ENCODE data around the gene CCDC18.
"Not testable (repeated sequence)": the region's sequence is repeated elsewhere in the genome, so short reads cannot be mapped to it uniquely, and the experiment has no call there.

CCDC18 gene, protein sequence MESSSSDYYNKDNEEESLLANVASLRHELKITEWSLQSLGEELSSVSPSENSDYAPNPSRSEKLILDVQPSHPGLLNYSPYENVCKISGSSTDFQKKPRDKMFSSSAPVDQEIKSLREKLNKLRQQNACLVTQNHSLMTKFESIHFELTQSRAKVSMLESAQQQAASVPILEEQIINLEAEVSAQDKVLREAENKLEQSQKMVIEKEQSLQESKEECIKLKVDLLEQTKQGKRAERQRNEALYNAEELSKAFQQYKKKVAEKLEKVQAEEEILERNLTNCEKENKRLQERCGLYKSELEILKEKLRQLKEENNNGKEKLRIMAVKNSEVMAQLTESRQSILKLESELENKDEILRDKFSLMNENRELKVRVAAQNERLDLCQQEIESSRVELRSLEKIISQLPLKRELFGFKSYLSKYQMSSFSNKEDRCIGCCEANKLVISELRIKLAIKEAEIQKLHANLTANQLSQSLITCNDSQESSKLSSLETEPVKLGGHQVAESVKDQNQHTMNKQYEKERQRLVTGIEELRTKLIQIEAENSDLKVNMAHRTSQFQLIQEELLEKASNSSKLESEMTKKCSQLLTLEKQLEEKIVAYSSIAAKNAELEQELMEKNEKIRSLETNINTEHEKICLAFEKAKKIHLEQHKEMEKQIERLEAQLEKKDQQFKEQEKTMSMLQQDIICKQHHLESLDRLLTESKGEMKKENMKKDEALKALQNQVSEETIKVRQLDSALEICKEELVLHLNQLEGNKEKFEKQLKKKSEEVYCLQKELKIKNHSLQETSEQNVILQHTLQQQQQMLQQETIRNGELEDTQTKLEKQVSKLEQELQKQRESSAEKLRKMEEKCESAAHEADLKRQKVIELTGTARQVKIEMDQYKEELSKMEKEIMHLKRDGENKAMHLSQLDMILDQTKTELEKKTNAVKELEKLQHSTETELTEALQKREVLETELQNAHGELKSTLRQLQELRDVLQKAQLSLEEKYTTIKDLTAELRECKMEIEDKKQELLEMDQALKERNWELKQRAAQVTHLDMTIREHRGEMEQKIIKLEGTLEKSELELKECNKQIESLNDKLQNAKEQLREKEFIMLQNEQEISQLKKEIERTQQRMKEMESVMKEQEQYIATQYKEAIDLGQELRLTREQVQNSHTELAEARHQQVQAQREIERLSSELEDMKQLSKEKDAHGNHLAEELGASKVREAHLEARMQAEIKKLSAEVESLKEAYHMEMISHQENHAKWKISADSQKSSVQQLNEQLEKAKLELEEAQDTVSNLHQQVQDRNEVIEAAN (N-terminal part only)

GRCh38 chr1:93180723-93181613, at the start of gene CCDC18:
TSS of gene CCDC18 (plus strand) at chr1:93180724. CDS start at chr1:93183362, 2,638 bp downstream.
- no peak for DNase-seq (ENCODE audit: low read depth)

- DNase-seq (ENCODE audit: low read depth), result no peak
Measured at GRCh38 chr1:93132638-93133037, 47.9 kb upstream of the CCDC18 start.

DNA sequence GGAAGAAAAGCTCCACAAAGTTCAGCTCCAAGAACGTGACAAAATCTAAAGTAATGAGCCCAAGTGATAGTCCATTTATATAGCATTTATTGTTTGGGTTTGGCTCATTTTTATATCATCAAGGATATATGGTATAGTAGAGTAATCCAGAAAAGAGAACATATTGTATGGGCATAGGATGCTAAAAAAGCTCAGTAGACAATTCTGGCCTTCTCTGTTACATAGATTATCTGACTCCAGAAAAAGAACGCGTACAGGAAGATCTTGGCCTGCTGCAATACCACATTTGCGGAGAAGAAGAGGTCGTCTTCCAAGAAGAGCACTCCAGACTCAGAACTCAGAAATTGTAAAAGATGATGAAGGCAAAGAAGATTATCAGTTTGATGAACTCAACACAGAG, 44.1 kb upstream of the CCDC18 start:
- no peak for DNase-seq (ENCODE audit: low read depth)

- no peak for DNase-seq (ENCODE audit: low read depth)
Measured at GRCh38 chr1:93137604-93138292, 42.8 kb upstream of the CCDC18 start.

- DNase-seq (ENCODE audit: low read depth), result no peak
Measured at GRCh38 chr1:93140106-93140505, 40.4 kb upstream of the CCDC18 start.

DNA sequence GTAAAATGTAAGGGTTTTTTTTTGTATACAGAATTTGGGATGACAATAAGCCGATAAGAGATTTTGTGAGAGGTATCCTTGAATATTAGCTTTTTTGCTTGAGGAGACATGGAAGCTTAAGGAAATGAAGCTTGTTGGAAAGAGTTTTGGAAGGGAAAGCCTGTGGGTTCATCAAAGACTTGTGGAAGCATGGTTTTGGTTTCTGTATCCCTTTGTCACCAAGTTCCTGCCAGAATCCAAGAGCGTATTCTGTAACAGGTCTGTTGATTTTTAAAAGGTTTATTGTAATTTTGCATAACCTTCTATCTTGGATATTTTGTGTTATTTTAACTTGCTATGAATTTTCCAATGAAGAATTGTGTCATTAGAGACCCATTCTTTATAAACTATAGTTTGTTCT, 38.4 kb upstream of the CCDC18 start:
- DNase-seq (ENCODE audit: low read depth), result no peak

DNA sequence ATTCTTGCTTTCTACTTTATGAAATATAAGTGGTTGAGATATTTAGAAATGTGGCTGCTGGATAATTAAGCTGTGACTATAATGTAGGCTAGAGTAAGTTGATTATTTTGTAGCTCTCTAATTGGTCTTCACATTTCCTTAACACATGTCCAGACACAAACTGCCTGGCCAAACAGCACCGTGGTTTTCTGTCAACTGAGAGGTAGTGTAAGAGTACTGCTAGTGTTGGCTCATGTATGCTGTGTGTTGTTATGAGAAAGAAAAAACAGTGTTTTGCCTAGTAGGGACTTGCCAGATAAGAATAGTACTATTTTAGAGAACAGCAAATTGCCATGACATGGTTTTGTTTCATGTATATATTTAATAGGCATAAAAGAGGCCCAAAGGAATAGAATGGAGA, 37.4 kb upstream of the CCDC18 start:
- no peak for DNase-seq (ENCODE audit: low read depth)

DNA sequence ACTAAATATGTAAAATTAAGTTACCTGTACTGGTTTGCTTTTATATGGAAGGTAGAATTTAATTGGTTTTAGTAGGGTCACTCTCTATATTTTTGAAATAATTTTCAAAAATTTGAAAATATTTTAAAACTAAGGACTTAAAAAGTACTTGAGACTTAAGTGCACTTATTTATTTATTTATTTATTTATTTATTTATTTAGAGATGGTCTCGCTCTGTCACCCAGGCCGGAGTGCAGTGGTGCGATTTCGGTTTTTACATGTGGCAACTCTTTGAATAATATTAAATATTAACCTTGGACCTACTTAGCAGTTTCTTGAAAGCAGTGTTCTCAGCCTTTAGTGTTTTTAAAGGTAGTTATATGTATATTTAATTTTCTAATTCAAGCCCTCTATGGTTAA, 36.8 kb upstream of the CCDC18 start:
- no peak for DNase-seq (ENCODE audit: low read depth)

DNA sequence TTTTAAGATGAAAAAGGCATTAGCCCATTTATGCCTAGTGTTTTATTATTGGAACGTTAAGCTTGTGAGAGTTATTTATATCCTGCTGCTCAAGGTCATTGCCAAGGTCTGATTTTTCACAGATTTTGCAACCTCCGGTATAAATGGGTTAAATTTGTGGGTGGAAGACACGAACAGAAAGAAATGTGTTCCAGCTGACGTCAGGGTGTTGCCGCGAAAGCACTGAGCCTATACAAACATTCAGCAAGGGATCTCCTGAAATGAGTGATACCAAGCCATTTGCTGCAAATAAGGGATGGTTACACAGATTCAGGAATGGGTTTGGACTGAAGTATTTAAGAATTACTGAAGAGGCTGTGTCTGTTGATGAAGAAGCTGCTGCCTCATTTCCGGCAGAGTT, 32.5 kb upstream of the CCDC18 start:
- DNase-seq (ENCODE audit: low read depth), result no peak

- DNase-seq (ENCODE audit: low read depth), result no peak
Measured at GRCh38 chr1:93150729-93151128, 29.8 kb upstream of the CCDC18 start.

- no peak for DNase-seq (ENCODE audit: low read depth)
Measured at GRCh38 chr1:93151474-93151873, 29.1 kb upstream of the CCDC18 start.

GRCh38 chr1:93152835-93153234, 27.7 kb upstream of the CCDC18 start:
- DNase-seq (ENCODE audit: low read depth), result no peak

GRCh38 chr1:93154898-93155297, 25.6 kb upstream of the CCDC18 start:
- DNase-seq (ENCODE audit: low read depth), result no peak

GRCh38 chr1:93155335-93155734, 25.2 kb upstream of the CCDC18 start:
- no peak for DNase-seq (ENCODE audit: low read depth)

DNA sequence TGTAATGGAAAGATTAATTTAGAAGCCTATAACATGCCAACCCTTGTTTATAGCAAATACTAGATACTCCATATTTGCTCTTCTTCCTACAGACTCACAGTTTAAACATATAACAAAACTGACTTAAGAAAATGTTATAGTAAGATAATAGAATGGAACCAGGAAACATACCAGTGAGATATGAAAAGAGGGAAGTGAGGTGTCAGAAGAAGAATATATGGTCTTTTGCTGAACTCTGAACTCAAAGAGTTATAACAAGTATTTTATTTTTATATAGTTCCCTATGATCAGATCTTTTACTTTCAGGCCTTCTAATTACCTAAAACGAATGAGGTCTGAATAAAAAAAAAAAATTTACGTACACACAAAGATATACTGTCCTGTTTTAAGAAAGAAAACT, 21.2 kb upstream of the CCDC18 start:
- no peak for DNase-seq (ENCODE audit: low read depth)

GRCh38 chr1:93163314-93163713, 17.2 kb upstream of the CCDC18 start:
- DNase-seq (ENCODE audit: low read depth), result not testable (repeated sequence)

GRCh38 chr1:93164816-93165215, 15.7 kb upstream of the CCDC18 start:
- DNase-seq (ENCODE audit: low read depth), result no peak

GRCh38 chr1:93165895-93166294, 14.6 kb upstream of the CCDC18 start:
- not testable (repeated sequence) for DNase-seq (ENCODE audit: low read depth)

DNA sequence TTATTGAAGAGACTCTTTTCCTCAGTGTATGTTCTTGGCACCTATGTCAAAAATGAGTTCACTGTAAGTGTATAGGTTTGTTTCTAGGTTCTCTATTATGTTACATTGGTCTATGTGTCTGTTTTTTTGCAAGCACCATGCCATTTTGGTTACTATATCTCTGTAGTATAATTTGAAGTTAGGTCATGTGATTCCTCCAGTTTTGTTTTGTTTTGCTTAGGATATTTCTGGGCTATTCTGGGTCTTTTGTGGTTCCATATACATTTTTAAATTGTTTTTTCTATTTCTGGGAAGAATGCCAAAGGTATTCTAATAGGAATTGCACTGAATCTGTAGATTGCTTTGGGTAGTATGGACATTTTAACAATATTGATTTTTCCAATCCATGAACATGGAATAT, 13.5 kb upstream of the CCDC18 start:
- DNase-seq (ENCODE audit: low read depth), result no peak

DNA sequence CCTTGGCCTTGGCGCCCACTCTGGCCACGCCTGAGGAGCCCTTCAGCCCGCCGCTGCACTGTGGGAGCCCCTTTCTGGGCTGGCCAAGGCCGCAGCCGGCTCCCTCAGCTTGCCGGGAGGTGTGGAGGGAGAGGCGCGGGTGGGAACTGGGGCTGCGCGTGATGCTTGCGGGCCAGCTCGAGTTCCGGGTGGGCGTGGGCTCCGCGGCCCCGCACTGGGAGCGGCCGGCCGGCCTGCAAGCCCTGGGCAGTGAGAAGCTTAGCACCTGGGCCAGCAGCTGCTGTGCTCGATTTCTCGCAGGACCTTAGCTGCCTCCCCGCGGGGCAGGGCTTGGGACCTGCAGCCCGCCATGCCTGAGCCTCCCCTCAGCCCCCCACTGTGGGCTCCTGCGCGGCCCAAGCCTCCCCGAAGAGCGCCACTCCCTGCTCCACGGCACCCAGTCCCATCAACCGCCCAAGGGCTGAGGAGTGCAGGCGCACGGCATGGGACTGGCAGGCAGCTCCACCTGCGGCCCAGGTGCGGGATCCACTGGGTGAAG, 10.3 kb upstream of the CCDC18 start:
- not testable (repeated sequence) for DNase-seq (ENCODE audit: low read depth)

Data from stimulated activated CD8-positive, alpha-beta memory T cell treated with anti-CD3 and anti-CD28 coated beads, Interleukin-7, amount 100 ng/mL, for 24 hours (primary cell).